Stromal cell of bone marrow (primary cell): Measurements from ENCODE around the gene HLA-DQB1.
"Not testable (repeated sequence)": the region's sequence is repeated elsewhere in the genome, so short reads cannot be mapped to it uniquely, and the experiment has no call there.

Experiments used
- DNase-seq: peaks from one replicate; pipeline ENCODE4 v3.0.0-alpha.2; 2012; ENCODE audit warnings: low read depth

The HLA-DQB1 gene

DNA sequence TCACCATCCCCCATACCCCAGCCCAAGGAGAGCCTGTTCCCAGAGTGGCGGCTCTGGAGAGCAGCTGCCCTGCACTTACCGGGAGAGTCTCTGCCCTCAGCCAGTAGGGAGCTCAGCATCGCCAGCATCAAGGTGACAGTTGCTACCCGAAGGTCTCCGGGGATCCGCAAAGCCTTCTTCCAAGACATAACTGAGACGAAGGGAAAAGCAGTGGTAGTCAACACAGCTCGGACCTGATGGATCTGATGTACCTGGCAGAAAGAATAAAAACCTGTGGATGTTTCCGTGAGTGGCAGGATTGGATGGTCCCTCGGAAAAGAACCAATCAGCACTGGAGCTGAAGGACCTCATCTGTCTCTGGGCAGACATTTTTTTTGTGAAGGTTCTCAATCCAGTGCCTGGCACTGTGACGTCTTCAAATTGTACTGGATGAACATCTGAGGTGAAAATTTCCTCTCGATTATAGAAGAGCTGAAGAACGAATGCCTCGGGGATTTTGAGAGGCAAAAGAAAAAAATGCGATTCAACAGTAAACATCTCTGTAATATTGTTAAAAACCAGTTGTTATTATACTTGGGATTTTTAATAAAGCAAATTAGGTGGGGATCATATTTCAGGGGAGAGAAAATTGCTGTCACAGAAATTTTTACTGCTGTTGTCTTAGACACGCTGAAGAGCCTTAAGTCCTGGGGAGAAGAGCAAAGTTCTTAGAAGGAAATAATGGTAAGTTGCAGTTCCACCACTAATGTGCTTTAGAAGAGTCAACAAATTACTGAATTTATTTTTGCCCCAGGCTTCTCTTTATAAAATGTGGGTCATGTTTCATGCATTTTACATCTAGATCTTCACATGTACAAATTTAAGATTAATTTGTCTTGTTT lies at the start of gene HLA-DQB1:
TSS of gene HLA-DQB1 (minus strand) at position 238 of the 881 bp plus-strand sequence. CDS start at position 188, 50 bp downstream.
- DNase-seq, result peak; percentile 11

GRCh38 chr6:32713241-32713640 lies 46.8 kb upstream of the HLA-DQB1 start:
- no peak for DNase-seq

DNA sequence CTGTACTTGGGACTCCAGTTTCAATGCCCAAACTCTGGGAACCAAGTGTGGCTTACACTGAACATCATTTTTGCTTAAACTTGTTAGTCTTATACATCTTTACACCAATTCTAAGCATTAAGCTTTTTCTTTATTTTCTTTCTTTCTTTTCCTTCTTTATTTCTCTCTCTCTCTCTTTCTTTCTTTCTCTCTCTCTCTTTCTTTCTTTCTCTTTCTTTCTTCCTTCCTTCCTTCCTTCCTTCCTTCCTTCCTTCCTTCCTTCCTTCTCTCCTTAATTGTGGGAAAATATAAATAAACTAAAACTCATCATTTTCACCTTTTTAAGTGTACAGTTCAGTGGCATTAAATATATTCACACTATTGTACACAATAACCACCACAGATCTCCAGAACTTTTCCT lies 43.2 kb upstream of the HLA-DQB1 start:
- no peak for DNase-seq

GRCh38 chr6:32705164-32705563 lies 38.7 kb upstream of the HLA-DQB1 start:
- not testable (repeated sequence) for DNase-seq

GRCh38 chr6:32703347-32703746 lies 36.9 kb upstream of the HLA-DQB1 start:
- DNase-seq, result no peak

- peak; percentile 38 for DNase-seq
Observed at GRCh38 chr6:32700391-32701040, 34.1 kb upstream of the HLA-DQB1 start.

DNA sequence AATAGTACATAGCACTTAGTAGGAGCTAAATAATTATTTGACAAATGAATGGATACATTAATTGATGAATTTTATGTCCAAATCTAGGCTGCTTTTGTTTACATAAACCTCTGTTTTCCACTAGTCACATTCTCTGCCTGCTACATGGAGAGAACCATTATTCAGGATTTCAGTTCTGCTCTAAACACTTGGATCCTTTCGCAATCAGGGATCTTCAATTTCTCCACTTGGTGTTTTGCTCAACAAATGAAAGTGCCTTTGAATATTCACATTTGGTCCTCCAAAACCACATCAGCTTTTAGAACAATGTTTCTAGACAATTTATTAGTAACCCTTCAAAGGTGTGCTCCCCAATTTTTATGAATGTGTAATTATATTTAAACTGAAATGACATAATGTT lies 30.6 kb upstream of the HLA-DQB1 start:
- DNase-seq, result no peak

- no peak for DNase-seq
Observed at GRCh38 chr6:32692019-32692418, 25.6 kb upstream of the HLA-DQB1 start.

GRCh38 chr6:32689531-32690501 lies 23.4 kb upstream of the HLA-DQB1 start:
- no peak for DNase-seq

DNA sequence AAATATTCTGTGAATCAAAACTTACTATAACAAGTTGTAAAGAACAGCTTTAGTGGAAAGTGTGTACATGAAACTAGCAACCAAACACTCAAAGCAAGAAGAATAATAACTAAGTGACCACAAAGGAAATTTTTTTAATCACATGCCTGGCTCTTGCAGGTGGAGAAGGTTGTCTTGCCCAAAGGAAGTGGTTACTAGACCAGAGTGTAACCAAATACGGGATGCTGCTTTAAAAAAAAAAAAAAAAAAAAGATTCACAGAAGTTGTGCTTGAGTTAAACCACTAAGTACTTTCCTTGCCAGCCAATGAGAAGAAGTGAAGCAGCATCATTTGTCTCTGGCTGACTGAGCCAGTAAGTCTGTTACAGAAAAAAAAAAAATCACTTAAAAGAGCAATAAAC lies 19.1 kb upstream of the HLA-DQB1 start:
- DNase-seq, result peak; percentile 35

DNA sequence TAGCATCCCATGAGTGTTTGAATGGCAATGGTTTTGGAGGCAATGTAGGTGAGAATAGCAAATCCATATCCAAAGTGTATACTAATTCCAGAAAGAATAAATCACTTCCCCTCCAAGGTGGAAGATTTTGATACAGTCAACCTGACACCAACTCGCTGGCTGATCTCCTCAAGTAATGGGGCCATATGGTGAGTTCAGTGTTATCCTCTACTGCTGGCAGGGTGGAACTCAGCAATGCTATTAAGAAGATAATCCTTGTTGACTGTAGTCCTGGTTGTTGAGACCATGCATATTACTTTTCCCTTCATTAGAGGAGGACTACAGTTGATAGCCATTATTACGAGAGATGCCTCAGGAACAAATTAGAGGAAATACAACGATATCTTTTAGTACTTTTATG lies 17.8 kb upstream of the HLA-DQB1 start:
- DNase-seq, result no peak

DNA sequence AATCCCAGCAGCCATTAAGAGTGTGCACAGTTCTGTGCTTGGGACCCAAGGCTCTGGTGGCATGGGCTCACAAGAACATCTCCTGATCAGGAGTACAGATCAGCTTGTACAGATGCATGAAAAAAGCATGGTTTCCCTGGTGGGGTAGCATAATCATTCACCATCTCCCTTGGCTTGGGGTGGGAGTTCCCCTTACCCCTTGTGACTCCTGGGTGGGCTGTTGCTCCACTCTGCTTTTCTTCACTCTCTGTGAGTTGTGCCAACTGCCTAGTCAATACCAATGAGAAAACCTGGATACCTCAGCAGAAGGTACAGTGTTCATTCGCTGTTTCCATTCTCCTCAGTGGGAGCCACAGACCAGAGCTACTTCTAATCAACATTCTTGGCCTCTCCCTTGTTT lies 13.6 kb upstream of the HLA-DQB1 start:
- DNase-seq, result no peak

DNA sequence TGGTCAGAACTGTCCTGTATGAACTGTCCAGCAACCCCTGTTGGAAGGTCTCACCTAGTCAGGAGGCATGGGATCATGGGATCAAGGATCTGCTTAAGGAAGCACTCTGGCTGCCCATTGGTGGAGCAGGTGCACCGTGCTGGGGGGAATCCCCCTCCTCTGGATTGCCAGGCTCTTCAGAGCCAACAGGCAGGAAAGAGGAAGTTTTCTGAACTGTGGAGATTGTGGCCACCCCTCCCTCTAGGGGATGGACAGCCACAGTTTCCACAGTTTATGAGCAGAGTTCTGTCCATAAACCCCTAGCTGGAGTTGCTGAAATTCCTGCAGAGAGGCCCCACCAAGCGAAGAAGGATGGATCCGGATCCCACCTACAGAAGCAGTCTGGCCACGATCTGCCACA lies 13.0 kb upstream of the HLA-DQB1 start:
- no peak for DNase-seq

- DNase-seq, result not testable (repeated sequence)
Observed at GRCh38 chr6:32674123-32674522, 7.7 kb upstream of the HLA-DQB1 start.

- DNase-seq, result not testable (repeated sequence)
Observed at GRCh38 chr6:32671908-32672307, 5.5 kb upstream of the HLA-DQB1 start.

- DNase-seq, result no peak
Observed at GRCh38 chr6:32669893-32670292, 3.4 kb upstream of the HLA-DQB1 start.

GRCh38 chr6:32669240-32669639 lies 2.8 kb upstream of the HLA-DQB1 start:
- DNase-seq, result no peak

- DNase-seq, result peak; percentile 16
Observed at GRCh38 chr6:32668226-32668747, 1.8 kb upstream of the HLA-DQB1 start.

DNA sequence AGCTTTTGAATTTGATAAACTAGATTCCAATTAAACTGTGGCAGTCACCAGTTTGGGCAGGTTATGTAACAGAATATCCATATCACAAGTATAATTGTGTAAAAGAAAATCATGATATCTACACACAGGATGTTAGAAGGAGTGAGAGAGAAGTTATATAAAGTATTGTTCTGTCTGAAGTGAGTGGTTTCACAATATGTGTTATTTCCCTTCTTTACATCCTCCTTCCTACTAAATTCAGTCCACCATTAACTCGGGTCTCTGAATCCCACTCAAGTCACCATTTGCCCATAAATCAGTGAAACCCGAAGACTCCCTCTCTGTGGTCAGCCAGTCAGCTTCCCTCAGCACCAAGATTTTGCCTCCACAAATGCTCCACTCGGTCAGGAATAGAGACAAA lies 796 bp downstream of the HLA-DQB1 start:
- no peak for DNase-seq

- DNase-seq, result no peak
Observed at GRCh38 chr6:32664827-32665362, 1.6 kb downstream of the HLA-DQB1 start.

DNA sequence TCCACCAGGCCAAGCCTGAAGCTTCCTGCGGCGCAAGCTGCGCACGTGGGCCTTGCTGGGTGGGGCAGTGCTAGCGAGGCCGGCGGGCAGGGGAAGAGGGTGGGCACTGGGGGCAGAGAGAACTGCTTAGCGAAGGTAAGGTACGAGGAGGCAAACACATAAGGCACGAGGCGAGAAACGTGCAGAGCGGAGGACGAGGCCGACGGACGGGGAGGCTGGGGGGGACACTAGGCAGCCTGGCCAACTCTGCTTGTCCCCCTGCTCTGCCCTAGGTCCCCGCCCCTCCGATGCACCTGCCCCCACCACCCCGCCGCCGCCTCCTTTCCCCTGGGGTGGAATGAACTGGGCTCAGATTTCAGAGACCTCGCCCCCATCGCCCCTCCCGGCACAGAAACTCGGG lies 2.1 kb downstream of the HLA-DQB1 start:
- DNase-seq, result no peak

DNA sequence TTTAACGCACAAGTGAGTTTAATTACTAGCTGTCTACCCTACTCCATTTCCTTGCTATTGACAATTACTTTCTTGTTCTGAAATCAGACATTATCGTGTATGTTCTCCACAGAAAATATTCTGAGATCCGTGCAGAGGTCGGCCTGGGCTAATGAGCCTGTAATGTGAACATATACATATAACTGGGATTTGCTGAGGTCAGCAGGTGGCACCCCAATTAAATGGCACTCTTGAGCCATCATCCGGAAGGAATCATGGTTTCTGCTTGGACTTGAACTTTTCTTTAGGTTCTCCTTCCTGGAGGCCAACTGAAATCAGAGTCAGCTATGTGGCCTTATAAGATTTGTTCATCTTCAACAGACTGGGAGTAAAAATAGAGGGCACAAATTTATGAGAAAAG lies 3.6 kb downstream of the HLA-DQB1 start:
- no peak for DNase-seq
